Measurements from ENCODE around the gene CFAP100. TPM values are rescaled to one million over a fixed set of nuclear protein-coding genes. Genes with fewer than 3 reads are reported as not detected.
A peak's percentile ranks its signal among the peaks of the same experiment; 100 is the strongest.

The CFAP100 gene
- total and polyA plus RNA-seq, 10 of the 15 experiments (the other 5 are each of a cell fraction or from before 2014, with no cell fraction given): 0.04 to 0.27 TPM; not detected in 8

DNA sequence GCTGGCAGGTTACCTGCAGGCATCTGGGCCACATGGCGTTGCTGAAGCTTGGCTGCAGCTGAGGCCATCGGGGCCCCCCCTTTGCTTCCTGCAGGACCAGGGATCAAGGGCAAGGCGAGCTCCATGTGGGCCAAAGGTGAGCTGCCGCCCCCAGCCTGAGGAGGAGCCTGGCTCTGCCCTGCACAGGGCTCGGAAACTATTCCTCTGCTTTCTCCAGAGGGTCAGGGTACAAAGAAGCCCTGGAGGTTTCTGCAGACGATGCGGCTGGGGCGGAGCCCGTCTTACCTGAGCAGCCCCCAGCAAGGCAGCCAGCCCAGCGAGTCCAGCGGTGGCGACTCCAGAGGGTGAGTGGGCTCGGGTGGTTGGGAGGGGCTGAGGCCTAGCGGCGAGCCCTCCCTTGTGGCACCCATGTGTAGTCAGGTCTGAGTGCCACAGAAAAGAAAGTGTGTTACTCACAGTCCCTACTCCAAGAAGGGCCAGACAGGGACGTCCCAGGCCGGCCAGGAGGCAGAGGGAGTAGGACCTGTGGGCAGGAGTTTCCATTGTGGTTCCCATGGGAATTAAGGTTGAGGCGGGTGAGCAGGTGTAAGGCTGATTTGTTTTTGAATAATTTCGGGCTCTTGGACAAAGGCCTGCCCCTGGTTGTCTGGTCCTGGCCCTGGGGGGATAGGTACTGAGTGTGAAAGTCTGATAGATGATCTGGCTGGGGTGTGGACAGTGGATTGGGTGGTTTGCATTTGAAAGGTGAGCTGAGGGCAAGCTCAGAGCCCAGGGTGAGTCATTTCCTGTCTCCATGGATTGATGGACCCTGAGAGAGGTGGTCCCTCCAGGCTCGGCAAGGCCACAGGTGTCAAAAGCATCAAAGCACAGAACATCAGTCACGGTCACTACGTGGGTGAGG lies 25.4 kb downstream of the CFAP100 start:
- CTCF ChIA-PET: no interaction called here
- RAD21 ChIA-PET (ENCODE audit: unreplicated experiment): no interaction called here
- no peaks in the 10 kb centered on the region for H3K4me1 ChIP-seq (ENCODE audit: control insufficient read depth, insufficient read depth, low read length)
- in situ Hi-C loops (cut with MboI) (no loop called here), intact Hi-C loops (cut with micrococcal nuclease; ENCODE audit: unreplicated experiment) (no loop called here)
- TF ChIP-seq MEF2B (IDR thresholded peaks at IDR 0.05; ENCODE audit: partially characterized antibody, poor library complexity, severe bottlenecking) (peak; percentile 16), HDAC6 (IDR thresholded peaks at IDR 0.05; ENCODE audit: unreplicated experiment) (no peak)
- H3K4me2 ChIP-seq (ENCODE audit: control insufficient read depth, insufficient read depth): no peak overlapping the region
- POLR2A ChIA-PET: no interaction called here
- H3K9ac ChIP-seq (ENCODE audit: control insufficient read depth, insufficient read depth, low read length): no peak overlapping the region
- no peaks in the 10 kb centered on the region for H3K27me3 ChIP-seq (replicated peaks in 1 of 2; ENCODE audit: control insufficient read depth in 2 of 2, insufficient read depth in 2 of 2, low read length in 1 of 2)
- FAIRE-seq (no peak), ATAC-seq (peak; percentile 23; the same call in 2 of the 3 replicates), DNase-seq (ENCODE audit: low read depth, low spot score) (no peak)
- no TSS peak for BruUV-seq (replicated peaks)
- H2AFZ ChIP-seq (ENCODE audit: control insufficient read depth, low read depth, low read length): no peak overlapping the region
- no peaks in the 10 kb centered on the region for H3K36me3 ChIP-seq (ENCODE audit: control insufficient read depth in 2 of 2, insufficient read depth in 2 of 2, low read length in 1 of 2)
- no peaks in the 10 kb centered on the region for H4K20me1 ChIP-seq (ENCODE audit: control insufficient read depth, insufficient read depth)
- SMC1A ChIA-PET (ENCODE audit: uncharacterized antibody, unreplicated experiment): no interaction called here
- H3K4me3 ChIP-seq: no peak overlapping the region
- no peak overlapping the region for H3K27ac ChIP-seq (ENCODE audit: control insufficient read depth, insufficient read depth)
- H3K9me3 ChIP-seq (replicated peaks; ENCODE audit: control insufficient read depth, insufficient read depth, low read length): no peaks in the 10 kb centered on the region; the same call in 1 of the 3 replicates
- 43% methylated on average over 22 of the region's 22 CpGs for WGBS (ENCODE audit: insufficient coverage, insufficient replicate concordance, low lambda C conversion rate, missing lambda C conversion rate)
- H3K79me2 ChIP-seq (ENCODE audit: control insufficient read depth, insufficient read depth, low read length): no peaks in the 10 kb centered on the region

- Histone ChIP-seq H3K4me1 (ENCODE audit: control insufficient read depth, insufficient read depth, low read length) (no peaks in the 10 kb centered on the region), H3K9me3 (replicated peaks; ENCODE audit: control insufficient read depth, insufficient read depth, low read length) (no peaks in the 10 kb centered on the region; the same call in 1 of the 3 replicates), H2AFZ (ENCODE audit: control insufficient read depth, low read depth, low read length) (no peak overlapping the region), H3K4me2 (ENCODE audit: control insufficient read depth, insufficient read depth) (no peak overlapping the region), H3K27me3 (replicated peaks in 1 of 2; ENCODE audit: control insufficient read depth in 2 of 2, insufficient read depth in 2 of 2, low read length in 1 of 2) (no peaks in the 10 kb centered on the region), H4K20me1 (ENCODE audit: control insufficient read depth, insufficient read depth) (no peaks in the 10 kb centered on the region), H3K4me3 (no peak overlapping the region), H3K9ac (ENCODE audit: control insufficient read depth, insufficient read depth, low read length) (no peak overlapping the region), H3K27ac (ENCODE audit: control insufficient read depth, insufficient read depth) (no peak overlapping the region), H3K36me3 (ENCODE audit: control insufficient read depth in 2 of 2, insufficient read depth in 2 of 2, low read length in 1 of 2) (no peaks in the 10 kb centered on the region), H3K79me2 (ENCODE audit: control insufficient read depth, insufficient read depth, low read length) (no peaks in the 10 kb centered on the region)
- BruUV-seq (replicated peaks): no TSS peak
- ChIA-PET SMC1A (ENCODE audit: uncharacterized antibody, unreplicated experiment) (no interaction called here), POLR2A (no interaction called here), CTCF (no interaction called here), RAD21 (ENCODE audit: unreplicated experiment) (no interaction called here)
- DNase-seq (ENCODE audit: low read depth, low spot score): no peak
- whole genome bisulfite sequencing (ENCODE audit: insufficient coverage, insufficient replicate concordance, low lambda C conversion rate, missing lambda C conversion rate): 15% methylated on average over 10 of the region's 10 CpGs
- no peak for ATAC-seq
- FAIRE-seq: no peak
- in situ Hi-C loops (cut with MboI) (no loop called here), intact Hi-C loops (cut with micrococcal nuclease; ENCODE audit: unreplicated experiment) (no loop called here)
- TF ChIP-seq, protein P1, sequence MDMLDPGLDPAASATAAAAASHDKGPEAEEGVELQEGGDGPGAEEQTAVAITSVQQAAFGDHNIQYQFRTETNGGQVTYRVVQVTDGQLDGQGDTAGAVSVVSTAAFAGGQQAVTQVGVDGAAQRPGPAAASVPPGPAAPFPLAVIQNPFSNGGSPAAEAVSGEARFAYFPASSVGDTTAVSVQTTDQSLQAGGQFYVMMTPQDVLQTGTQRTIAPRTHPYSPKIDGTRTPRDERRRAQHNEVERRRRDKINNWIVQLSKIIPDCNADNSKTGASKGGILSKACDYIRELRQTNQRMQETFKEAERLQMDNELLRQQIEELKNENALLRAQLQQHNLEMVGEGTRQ (IDR thresholded peaks at IDR 0.05; ENCODE audit: borderline replicate concordance, low read depth, low read length): no peak
- no peak for TF ChIP-seq MYB (IDR thresholded peaks at IDR 0.05; ENCODE audit: borderline replicate concordance, low read depth, low read length)
- no peak for TF ChIP-seq NRF1 (conservative IDR thresholded peaks at IDR 0.05; ENCODE audit: low read depth, low read length)
- no peak for TF ChIP-seq ZNF207 (IDR thresholded peaks at IDR 0.05; ENCODE audit: borderline replicate concordance)
- no peak for TF ChIP-seq STAT3 (IDR thresholded peaks at IDR 0.05; ENCODE audit: low read depth, low read length)
- no peak for TF ChIP-seq KDM1A (IDR thresholded peaks at IDR 0.05; ENCODE audit: borderline replicate concordance)
- no peak for TF ChIP-seq ATF3 (IDR thresholded peaks at IDR 0.05; ENCODE audit: borderline replicate concordance, extremely low read depth, low read depth, low read length)
- no peak for TF ChIP-seq E2F4 (IDR thresholded peaks at IDR 0.05; ENCODE audit: low read depth, low read length)
- no peak for TF ChIP-seq SKIL (IDR thresholded peaks at IDR 0.05; ENCODE audit: low read depth, poor library complexity, severe bottlenecking)
Observed at GRCh38 chr3:126421573-126422119, 26.9 kb downstream of the CFAP100 start.

Data from GM12878 (cell line).